HepG2 (cell line): ENCODE measurements around the gene TFAP2B. TPM values are rescaled to one million over a fixed set of nuclear protein-coding genes. Genes with fewer than 3 reads are reported as not detected.

Experiments
- ATAC-seq: fragments of 200-7000 bp; cut with Tn5 transposase; 3 replicates; pipeline ENCODE4 v1.9.1; 2020; ENCODE audit warnings: mild to moderate bottlenecking, moderate library complexity
- BruUV-seq: library from RNA; stranded (reverse); fragments of 400-500 nt; replicated peaks from 2 replicates; lab custom pipeline; 2021; lab: Mats Ljungman, UMichigan
- CTCF ChIA-PET: fragments of 300-600 bp; formaldehyde crosslinking; extraction: SDS; loops from one replicate; lab custom pipeline; 2021; ENCODE audit warnings: low total read pairs, inconsistent platforms, low intra/inter-chr PET ratio; lab: Yijun Ruan, JAX
- POLR2A ChIA-PET: fragments of 350-600 bp; sonication (Branson Sonifier 250); formaldehyde crosslinking; loops from one replicate; lab custom pipeline; 2020; ENCODE audit warnings: antibody characterized with exemption, inconsistent platforms; lab: Yijun Ruan, JAX
- DNase-seq: peaks from one replicate; pipeline ENCODE4 v3.0.0-alpha.2; 2015; ENCODE audit warnings: low spot score
- FAIRE-seq: peaks from 3 replicates; lab custom pipeline; 2011; peaks lifted over from hg19 to GRCh38; lab: Jason Lieb, UNC
- H2AFZ ChIP-seq: one replicate; pipeline ENCODE4 v1.6.1; 2011; ENCODE audit warnings: low read length, inconsistent platforms
- H3K27ac ChIP-seq: fragments of 300-600 bp; 3 replicates; pipeline ENCODE4 v1.8.0; 2011; ENCODE audit warnings: mixed run types, mild to moderate bottlenecking, mixed read lengths, low read length, inconsistent platforms; ENCODE audit not compliant: insufficient read depth; ENCODE audit errors: extremely low read length
- H3K27me3 ChIP-seq, 2 experiments: fragments of 200-600 bp in 1 of 2; 2 replicates in 1 of 2; 3 replicates in 1 of 2; pipeline versions ENCODE4 v1.6.0 to v1.8.0; 2011; ENCODE audit warnings: low read length in 2 of 2, mild to moderate bottlenecking in 2 of 2, moderate library complexity in 2 of 2, inconsistent platforms in 1 of 2; ENCODE audit not compliant: insufficient read depth in 2 of 2, control insufficient read depth in 1 of 2
- H3K36me3 ChIP-seq, 2 experiments: fragments of 200-600 bp in 1 of 2; replicated peaks in 1 of 2; 2 replicates in 1 of 2; 3 replicates in 1 of 2; pipeline versions ENCODE4 v1.5.1 to v1.8.0; 2011; ENCODE audit warnings: low read length in 2 of 2, inconsistent platforms in 1 of 2; ENCODE audit not compliant: insufficient read depth in 2 of 2, control insufficient read depth in 1 of 2
- H3K4me1 ChIP-seq: 2 replicates; pipeline ENCODE4 v1.5.1; 2012; ENCODE audit warnings: low read length, inconsistent platforms; ENCODE audit not compliant: insufficient read depth
- H3K4me2 ChIP-seq: 2 replicates; pipeline ENCODE4 v1.6.0; 2011; ENCODE audit warnings: low read depth, low read length, inconsistent platforms
- H3K4me3 ChIP-seq, 3 experiments: fragments of 200-600 bp in 1 of 3; sonication (generic), shearing (Covaris generic) in 1 of 3; replicated peaks in 1 of 3; 2 replicates each; pipeline ENCODE4 v1.5.1; 2011 to 2016; ENCODE audit warnings: low read length in 3 of 3, inconsistent platforms in 2 of 3, low read depth in 2 of 3, mild to moderate bottlenecking in 2 of 3, control low read depth in 1 of 3, mixed read lengths in 1 of 3; ENCODE audit not compliant: insufficient read depth in 1 of 3
- H3K79me2 ChIP-seq: one replicate; pipeline ENCODE4 v1.6.1; 2011; ENCODE audit warnings: low read length, inconsistent platforms; ENCODE audit not compliant: insufficient read depth
- H3K9ac ChIP-seq: 2 replicates; pipeline ENCODE4 v1.6.0; 2011; ENCODE audit warnings: mild to moderate bottlenecking, low read depth, low read length, inconsistent platforms; ENCODE audit not compliant: insufficient read depth
- H3K9me3 ChIP-seq: 2 replicates; pipeline ENCODE4 v1.5.1; 2012; ENCODE audit warnings: mild to moderate bottlenecking, low read length
- H4K20me1 ChIP-seq: 2 replicates; pipeline ENCODE4 v1.6.0; 2011; ENCODE audit warnings: inconsistent platforms, mild to moderate bottlenecking, low read length, moderate library complexity; ENCODE audit not compliant: insufficient read depth
- BCL6 ChIP-seq: IDR thresholded peaks from 2 replicates; pipeline ENCODE4 v1.6.1; 2016; ENCODE audit warnings: missing genetic modification reagents, missing compliant biosample characterization
- CBX1 ChIP-seq: IDR thresholded peaks from one replicate; pipeline ENCODE4 v1.6.1; 2016; ENCODE audit warnings: antibody characterized with exemption, low read depth
- DDIT3 ChIP-seq: sonication (generic); formaldehyde crosslinking; IDR thresholded peaks from 2 replicates; pipeline ENCODE4 v1.4.0; 2020; ENCODE audit warnings: mild to moderate bottlenecking, missing genetic modification reagents
- EP300 ChIP-seq, 3 experiments: sonication (generic) in 1 of 3; formaldehyde crosslinking in 1 of 3; IDR thresholded peaks; 2 replicates each; pipeline versions ENCODE4 v1.5.1 to v1.6.1; 2011 to 2020; ENCODE audit warnings: low read depth in 2 of 3, low read length in 2 of 3, borderline replicate concordance in 1 of 3, improper control_type of control experiment in 1 of 3, mild to moderate bottlenecking in 1 of 3, missing genetic modification reagents in 1 of 3, moderate library complexity in 1 of 3
- MTA3 ChIP-seq: sonication (generic); formaldehyde crosslinking; IDR thresholded peaks from 2 replicates; pipeline ENCODE4 v1.4.0; 2020; ENCODE audit warnings: missing genetic modification reagents
- NFAT5 ChIP-seq: sonication (generic); formaldehyde crosslinking; IDR thresholded peaks from 2 replicates; pipeline ENCODE4 v1.4.0; 2020; ENCODE audit warnings: missing genetic modification reagents
- STAT5B ChIP-seq: sonication (generic); formaldehyde crosslinking; IDR thresholded peaks from 2 replicates; pipeline ENCODE4 v1.4.0; 2020; ENCODE audit warnings: missing genetic modification reagents
- ZNF136 ChIP-seq: sonication (generic); formaldehyde crosslinking; IDR thresholded peaks from 2 replicates; pipeline ENCODE4 v1.8.1; 2022; ENCODE audit warnings: low read depth, mild to moderate bottlenecking, moderate library complexity, missing genetic modification reagents
- ZNF496 ChIP-seq: sonication (generic); formaldehyde crosslinking; IDR thresholded peaks from 2 replicates; pipeline ENCODE4 v1.8.1; 2023; ENCODE audit warnings: mild to moderate bottlenecking, moderate library complexity, missing genetic modification reagents; ENCODE audit not compliant: insufficient replicate concordance
- ZNF577 ChIP-seq: sonication (generic); formaldehyde crosslinking; IDR thresholded peaks from 2 replicates; pipeline ENCODE4 v1.4.0; 2020; ENCODE audit warnings: mild to moderate bottlenecking, low read depth, missing genetic modification reagents, borderline replicate concordance
- ZNF720 ChIP-seq: sonication (generic); formaldehyde crosslinking; IDR thresholded peaks from 2 replicates; pipeline ENCODE4 v1.4.0; 2020; ENCODE audit warnings: missing genetic modification reagents
- in situ Hi-C: cut with HindIII; loops from 2 replicates; pipeline ENCODE4 v1.10.0; 2017; ENCODE audit warnings: low pct_unique_long_range_greater_than_20kb; ENCODE audit not compliant: extremely low pct_ligation_motif_present
- intact Hi-C: fragments of 100-400 bp; cut with micrococcal nuclease; formaldehyde crosslinking; loops from one replicate; pipeline ENCODE4 v1.10.0; 2022; ENCODE audit not compliant: unreplicated experiment
- polyA plus RNA-seq, 8 experiments: library from polyadenylated mRNA; depleted of rRNA in 3 of 8; stranded (reverse) in 7 of 8; unstranded in 1 of 8; fragments of >200 nt; fragmentation: Illumina TruSeq in 4 of 8; extraction: Trizol in 4 of 8; gene quantifications; 2 replicates each; pipeline versions ENCODE4 v1.2.1 to v1.2.3, GENCODE V29; 2011 to 2016; ENCODE audit warnings: low read depth in 4 of 8, missing spikeins in 1 of 8, mixed read lengths in 1 of 8; ENCODE audit not compliant: insufficient read depth in 1 of 8
- total RNA-seq, 5 experiments: library from RNA; depleted of rRNA; stranded (reverse); fragments of >200 nt; fragmentation: Illumina TruSeq; extraction: Trizol; gene quantifications; 2 replicates each; pipeline ENCODE4 v1.2.3, GENCODE V29; 2016; ENCODE audit warnings: low read depth in 1 of 5
- TF ChIP-seq, protein P1 (sequence below): sonication (generic); formaldehyde crosslinking; conservative IDR thresholded peaks from 2 replicates; pipeline ENCODE4 v1.4.0; 2020; ENCODE audit warnings: mild to moderate bottlenecking, missing genetic modification reagents, moderate library complexity

Gene TFAP2B
- total and polyA plus RNA-seq, 2 of the 13 experiments (the other 11 are each of a cell fraction or from before 2014, with no cell fraction given) = not detected

DNA sequence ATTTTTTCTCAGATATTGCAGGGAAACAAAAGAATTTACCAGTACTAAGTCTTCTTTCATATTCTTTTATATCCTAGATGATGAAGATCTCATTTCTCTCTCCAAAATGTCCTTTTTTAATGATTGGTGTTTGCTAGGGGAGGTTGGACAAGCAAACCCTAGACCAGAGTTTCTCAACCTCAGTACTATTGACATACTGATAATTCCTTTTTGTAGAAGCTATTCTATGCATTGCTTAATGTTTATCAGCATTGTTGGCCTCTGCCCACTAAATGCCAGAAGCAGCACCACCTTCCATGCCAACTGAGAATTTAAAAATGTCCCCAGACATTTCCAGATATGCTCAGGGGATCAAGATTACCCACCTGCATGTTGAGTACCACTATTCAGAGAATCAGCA is 14.4 kb upstream of the TFAP2B start (continued):
- TF ChIP-seq ZNF496 (CRISPR knock-in tag) (no peak), STAT5B (CRISPR knock-in tag) (no peak), NFAT5 (CRISPR knock-in tag) (no peak), ZNF136 (CRISPR knock-in tag) (no peak)

- ChIA-PET CTCF (no interaction called here), POLR2A (no interaction called here)
- H3K4me1 ChIP-seq = no peaks in the 10 kb centered on the region
- FAIRE-seq (no peak), DNase-seq (no peak), ATAC-seq (no peak)
- intact Hi-C loops = no loop called here
- BruUV-seq = no TSS peak
- no peak overlapping the region for H3K4me2 ChIP-seq
- no peaks in the 10 kb centered on the region for H3K36me3 ChIP-seq
- H3K4me3 ChIP-seq = no peak overlapping the region
- no peaks in the 10 kb centered on the region for H3K9me3 ChIP-seq
- no peak overlapping the region for H2AFZ ChIP-seq
- H3K79me2 ChIP-seq = no peaks in the 10 kb centered on the region
- no peaks in the 10 kb centered on the region for H3K27me3 ChIP-seq
- H3K9ac ChIP-seq = no peak overlapping the region
- no peaks in the 10 kb centered on the region for H4K20me1 ChIP-seq
- no peak overlapping the region for H3K27ac ChIP-seq
- in situ Hi-C loops = no loop called here
- TF ChIP-seq ZNF577 (CRISPR knock-in tag) (no peak), DDIT3 (CRISPR knock-in tag) (no peak), CBX1 (no peak), BCL6 (CRISPR knock-in tag) (no peak), ZNF720 (CRISPR knock-in tag) (no peak), EP300 (IDR thresholded peaks at IDR 0.05; ENCODE audit: low read depth in 2 of 2, low read length in 2 of 2) (no peak), EP300 (CRISPR knock-in tag; IDR thresholded peaks at IDR 0.05; ENCODE audit: borderline replicate concordance) (no peak), MTA3 (CRISPR knock-in tag) (no peak)
- TF ChIP-seq, protein P1, sequence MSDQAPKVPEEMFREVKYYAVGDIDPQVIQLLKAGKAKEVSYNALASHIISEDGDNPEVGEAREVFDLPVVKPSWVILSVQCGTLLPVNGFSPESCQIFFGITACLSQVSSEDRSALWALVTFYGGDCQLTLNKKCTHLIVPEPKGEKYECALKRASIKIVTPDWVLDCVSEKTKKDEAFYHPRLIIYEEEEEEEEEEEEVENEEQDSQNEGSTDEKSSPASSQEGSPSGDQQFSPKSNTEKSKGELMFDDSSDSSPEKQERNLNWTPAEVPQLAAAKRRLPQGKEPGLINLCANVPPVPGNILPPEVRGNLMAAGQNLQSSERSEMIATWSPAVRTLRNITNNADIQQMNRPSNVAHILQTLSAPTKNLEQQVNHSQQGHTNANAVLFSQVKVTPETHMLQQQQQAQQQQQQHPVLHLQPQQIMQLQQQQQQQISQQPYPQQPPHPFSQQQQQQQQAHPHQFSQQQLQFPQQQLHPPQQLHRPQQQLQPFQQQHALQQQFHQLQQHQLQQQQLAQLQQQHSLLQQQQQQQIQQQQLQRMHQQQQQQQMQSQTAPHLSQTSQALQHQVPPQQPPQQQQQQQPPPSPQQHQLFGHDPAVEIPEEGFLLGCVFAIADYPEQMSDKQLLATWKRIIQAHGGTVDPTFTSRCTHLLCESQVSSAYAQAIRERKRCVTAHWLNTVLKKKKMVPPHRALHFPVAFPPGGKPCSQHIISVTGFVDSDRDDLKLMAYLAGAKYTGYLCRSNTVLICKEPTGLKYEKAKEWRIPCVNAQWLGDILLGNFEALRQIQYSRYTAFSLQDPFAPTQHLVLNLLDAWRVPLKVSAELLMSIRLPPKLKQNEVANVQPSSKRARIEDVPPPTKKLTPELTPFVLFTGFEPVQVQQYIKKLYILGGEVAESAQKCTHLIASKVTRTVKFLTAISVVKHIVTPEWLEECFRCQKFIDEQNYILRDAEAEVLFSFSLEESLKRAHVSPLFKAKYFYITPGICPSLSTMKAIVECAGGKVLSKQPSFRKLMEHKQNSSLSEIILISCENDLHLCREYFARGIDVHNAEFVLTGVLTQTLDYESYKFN (CRISPR knock-in tag) = no peak
Observed at GRCh38 chr6:50807035-50807434, 11.6 kb upstream of the TFAP2B start.
